PC-3 (cell line): Measurements from ENCODE around the gene SCYGR7.

Experiments used
- EZH2 ChIP-seq: fragments of 300-600 bp; sonication (generic); IDR thresholded peaks from one replicate; pipeline ENCODE4 v1.6.1; 2017; ENCODE audit warnings: antibody characterized with exemption, mild to moderate bottlenecking, low read length; ENCODE audit not compliant: unreplicated experiment
- EZH2phosphoT487 ChIP-seq: fragments of 300-600 bp; sonication (generic); IDR thresholded peaks from 2 replicates; pipeline ENCODE4 v1.6.1; 2018; ENCODE audit warnings: mild to moderate bottlenecking, antibody characterized with exemption, low read length, borderline replicate concordance
- TF ChIP-seq, protein P1 (sequence below): fragments of 300-600 bp; sonication (generic); conservative IDR thresholded peaks from 2 replicates; pipeline ENCODE4 v1.5.1; 2017; ENCODE audit warnings: antibody characterized with exemption, low read depth, mild to moderate bottlenecking, low read length

GRCh38 chr2:227701556-227701955 lies 26.6 kb upstream of the SCYGR7 start:
- TF ChIP-seq, protein P1, sequence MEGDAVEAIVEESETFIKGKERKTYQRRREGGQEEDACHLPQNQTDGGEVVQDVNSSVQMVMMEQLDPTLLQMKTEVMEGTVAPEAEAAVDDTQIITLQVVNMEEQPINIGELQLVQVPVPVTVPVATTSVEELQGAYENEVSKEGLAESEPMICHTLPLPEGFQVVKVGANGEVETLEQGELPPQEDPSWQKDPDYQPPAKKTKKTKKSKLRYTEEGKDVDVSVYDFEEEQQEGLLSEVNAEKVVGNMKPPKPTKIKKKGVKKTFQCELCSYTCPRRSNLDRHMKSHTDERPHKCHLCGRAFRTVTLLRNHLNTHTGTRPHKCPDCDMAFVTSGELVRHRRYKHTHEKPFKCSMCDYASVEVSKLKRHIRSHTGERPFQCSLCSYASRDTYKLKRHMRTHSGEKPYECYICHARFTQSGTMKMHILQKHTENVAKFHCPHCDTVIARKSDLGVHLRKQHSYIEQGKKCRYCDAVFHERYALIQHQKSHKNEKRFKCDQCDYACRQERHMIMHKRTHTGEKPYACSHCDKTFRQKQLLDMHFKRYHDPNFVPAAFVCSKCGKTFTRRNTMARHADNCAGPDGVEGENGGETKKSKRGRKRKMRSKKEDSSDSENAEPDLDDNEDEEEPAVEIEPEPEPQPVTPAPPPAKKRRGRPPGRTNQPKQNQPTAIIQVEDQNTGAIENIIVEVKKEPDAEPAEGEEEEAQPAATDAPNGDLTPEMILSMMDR = no peak
- TF ChIP-seq EZH2phosphoT487 (no peak), EZH2 (no peak)
